ENCODE measurements around the gene DIO3. TPM values are rescaled to one million over a fixed set of nuclear protein-coding genes. Genes with fewer than 3 reads are reported as not detected.

The DIO3 gene
- total RNA-seq, 1 experiment from 2014 or later = 4.9 TPM

- Histone ChIP-seq H3K9me2 (replicated peaks; ENCODE audit: low read length) (no peaks in the 10 kb centered on the region), H3K4me2 (ENCODE audit: low read length) (no peak overlapping the region), H3K4me1 (ENCODE audit: insufficient read depth, low read length) (no peaks in the 10 kb centered on the region), H3F3A (ENCODE audit: low read length, unreplicated experiment) (no peaks in the 10 kb centered on the region), H3K4me3 (ENCODE audit: low read length) (no peak overlapping the region), H3K27me3 (ENCODE audit: low read length) (peaks cover 16% of the 10 kb centered on the region), H3K9me3 (ENCODE audit: low read length) (no peaks in the 10 kb centered on the region), H3K27ac (ENCODE audit: low read length) (no peak overlapping the region), H3K79me2 (ENCODE audit: low read length) (no peaks in the 10 kb centered on the region), H3K9ac (ENCODE audit: low read length) (no peak overlapping the region), H4K20me1 (ENCODE audit: low read length) (no peaks in the 10 kb centered on the region), H3K36me3 (ENCODE audit: low read depth, low read length) (no peaks in the 10 kb centered on the region), H2AFZ (ENCODE audit: low read length) (no peak overlapping the region)
- TF ChIP-seq EZH2phosphoT487 (IDR thresholded peaks at IDR 0.05; ENCODE audit: borderline replicate concordance, low read length) (no peak), CTCF (conservative IDR thresholded peaks at IDR 0.05; ENCODE audit: low read depth, low read length) (no peak), EZH2 (IDR thresholded peaks at IDR 0.05; ENCODE audit: low read length, unreplicated experiment) (no peak)
- intact Hi-C loops (cut with micrococcal nuclease) = no loop called here
- DNase-seq (no peak), ATAC-seq (no peak)
- BruUV-seq (replicated peaks) = no TSS peak
- POLR2A ChIA-PET (ENCODE audit: unreplicated experiment) = no interaction called here
- CTCF ChIA-PET = no interaction called here
Observed at GRCh38 chr14:101583006-101583714, 21.9 kb downstream of the DIO3 start.

- TF ChIP-seq EZH2 (IDR thresholded peaks at IDR 0.05; ENCODE audit: low read length, unreplicated experiment) (no peak), CTCF (conservative IDR thresholded peaks at IDR 0.05; ENCODE audit: low read depth, low read length) (no peak), EZH2phosphoT487 (IDR thresholded peaks at IDR 0.05; ENCODE audit: borderline replicate concordance, low read length) (no peak)
- BruUV-seq (replicated peaks) = no TSS peak
- no peak overlapping the region for H3K4me3 ChIP-seq (ENCODE audit: low read length)
- H3K27ac ChIP-seq (ENCODE audit: low read length) = no peak overlapping the region
- no peak overlapping the region for H3K9ac ChIP-seq (ENCODE audit: low read length)
- no peaks in the 10 kb centered on the region for H3K9me3 ChIP-seq (ENCODE audit: low read length)
- DNase-seq (no peak), ATAC-seq (no peak)
- no peaks in the 10 kb centered on the region for H3F3A ChIP-seq (ENCODE audit: low read length, unreplicated experiment)
- ChIA-PET POLR2A (ENCODE audit: unreplicated experiment) (no interaction called here), CTCF (no interaction called here)
- H2AFZ ChIP-seq (ENCODE audit: low read length) = no peak overlapping the region
- H3K27me3 ChIP-seq (ENCODE audit: low read length) = peaks cover 16% of the 10 kb centered on the region
- H4K20me1 ChIP-seq (ENCODE audit: low read length) = no peaks in the 10 kb centered on the region
- no peaks in the 10 kb centered on the region for H3K79me2 ChIP-seq (ENCODE audit: low read length)
- H3K9me2 ChIP-seq (replicated peaks; ENCODE audit: low read length) = no peaks in the 10 kb centered on the region
- no peaks in the 10 kb centered on the region for H3K4me1 ChIP-seq (ENCODE audit: insufficient read depth, low read length)
- H3K36me3 ChIP-seq (ENCODE audit: low read depth, low read length) = no peaks in the 10 kb centered on the region
- no peak overlapping the region for H3K4me2 ChIP-seq (ENCODE audit: low read length)
- intact Hi-C loops (cut with micrococcal nuclease) = no loop called here
Observed at GRCh38 chr14:101583715-101584054, 22.4 kb downstream of the DIO3 start.

- Histone ChIP-seq H3K79me2 (ENCODE audit: low read length) (no peaks in the 10 kb centered on the region), H3K4me2 (ENCODE audit: low read length) (no peak overlapping the region), H3K36me3 (ENCODE audit: low read depth, low read length) (no peaks in the 10 kb centered on the region), H3K4me1 (ENCODE audit: insufficient read depth, low read length) (no peaks in the 10 kb centered on the region), H3K9ac (ENCODE audit: low read length) (no peak overlapping the region), H3K27me3 (ENCODE audit: low read length) (peaks cover 16% of the 10 kb centered on the region), H3F3A (ENCODE audit: low read length, unreplicated experiment) (no peaks in the 10 kb centered on the region), H2AFZ (ENCODE audit: low read length) (no peak overlapping the region), H3K4me3 (ENCODE audit: low read length) (no peak overlapping the region), H3K27ac (ENCODE audit: low read length) (no peak overlapping the region), H3K9me2 (replicated peaks; ENCODE audit: low read length) (no peaks in the 10 kb centered on the region), H4K20me1 (ENCODE audit: low read length) (no peaks in the 10 kb centered on the region), H3K9me3 (ENCODE audit: low read length) (no peaks in the 10 kb centered on the region)
- CTCF ChIA-PET = no interaction called here
- TF ChIP-seq EZH2phosphoT487 (IDR thresholded peaks at IDR 0.05; ENCODE audit: borderline replicate concordance, low read length) = no peak
- no peak for TF ChIP-seq CTCF (conservative IDR thresholded peaks at IDR 0.05; ENCODE audit: low read depth, low read length)
- no peak for TF ChIP-seq EZH2 (IDR thresholded peaks at IDR 0.05; ENCODE audit: low read length, unreplicated experiment)
- ATAC-seq = no peak
- no TSS peak for BruUV-seq (replicated peaks)
- intact Hi-C loops (cut with micrococcal nuclease) = no loop called here
- POLR2A ChIA-PET (ENCODE audit: unreplicated experiment) = no interaction called here
- DNase-seq = no peak
Observed at GRCh38 chr14:101584055-101584859, 23.0 kb downstream of the DIO3 start.
